WERI-Rb-1 (cell line): ENCODE measurements around the gene TTLL12.
A peak's percentile ranks its signal among the peaks of the same experiment; 100 is the strongest.

Experiments
- DNase-seq: peaks from one replicate; pipeline ENCODE4 v3.0.0-alpha.2; 2020
- H3K27ac ChIP-seq: fragments of 250-450 bp; sonication (Bioruptor Pico); 2 replicates; pipeline ENCODE4 v1.5.1; 2020; ENCODE audit warnings: mild to moderate bottlenecking, moderate library complexity
- H3K27me3 ChIP-seq: fragments of 250-450 bp; sonication (Bioruptor Pico); 2 replicates; pipeline ENCODE4 v1.5.1; 2021; ENCODE audit warnings: mild to moderate bottlenecking, low read depth, moderate library complexity; ENCODE audit not compliant: insufficient read depth, severe bottlenecking
- H3K36me3 ChIP-seq: fragments of 250-450 bp; sonication (Bioruptor Pico); 2 replicates; pipeline ENCODE4 v1.5.1; 2020; ENCODE audit warnings: mild to moderate bottlenecking, moderate library complexity
- H3K4me3 ChIP-seq: 2 replicates; pipeline ENCODE4 v1.5.1; 2011; ENCODE audit warnings: low read depth, mild to moderate bottlenecking, control low read depth, low read length
- H3K9me3 ChIP-seq: fragments of 250-450 bp; sonication (Bioruptor Pico); 2 replicates; pipeline ENCODE4 v1.5.1; 2021; ENCODE audit warnings: mild to moderate bottlenecking, moderate library complexity; ENCODE audit not compliant: severe bottlenecking
- CTCF ChIP-seq: IDR thresholded peaks from 2 replicates; pipeline ENCODE4 v1.5.1; 2011; ENCODE audit warnings: low read depth, mild to moderate bottlenecking, control low read depth, inconsistent platforms, low read length

TTLL12 gene

GRCh38 chr22:43218786-43219185 is 31.9 kb upstream of the TTLL12 start:
- Histone ChIP-seq H3K27me3 (no peaks in the 10 kb centered on the region), H3K4me3 (no peak overlapping the region), H3K9me3 (peaks cover 4% of the 10 kb centered on the region), H3K27ac (no peak overlapping the region), H3K36me3 (no peaks in the 10 kb centered on the region)
- DNase-seq, result no peak
- TF ChIP-seq CTCF, result no peak

- H3K4me3 ChIP-seq, result no peak overlapping the region
- H3K27ac ChIP-seq, result no peak overlapping the region
- no peaks in the 10 kb centered on the region for H3K36me3 ChIP-seq
- no peak for TF ChIP-seq CTCF
- H3K9me3 ChIP-seq, result no peaks in the 10 kb centered on the region
- DNase-seq, result no peak
- H3K27me3 ChIP-seq, result no peaks in the 10 kb centered on the region
Measured at GRCh38 chr22:43217285-43218030, 30.5 kb upstream of the TTLL12 start.

GRCh38 chr22:43216738-43217137 is 29.8 kb upstream of the TTLL12 start:
- Histone ChIP-seq H3K4me3 (no peak overlapping the region), H3K27ac (no peak overlapping the region), H3K27me3 (no peaks in the 10 kb centered on the region), H3K36me3 (no peaks in the 10 kb centered on the region), H3K9me3 (no peaks in the 10 kb centered on the region)
- no peak for TF ChIP-seq CTCF
- peak; percentile 44 for DNase-seq

- Histone ChIP-seq H3K4me3 (no peak overlapping the region), H3K9me3 (no peaks in the 10 kb centered on the region), H3K27me3 (no peaks in the 10 kb centered on the region), H3K36me3 (no peaks in the 10 kb centered on the region), H3K27ac (no peak overlapping the region)
- no peak for DNase-seq
- no peak for TF ChIP-seq CTCF
Measured at GRCh38 chr22:43213962-43214361, 27.0 kb upstream of the TTLL12 start.

GRCh38 chr22:43213051-43213450 is 26.1 kb upstream of the TTLL12 start:
- no peak for TF ChIP-seq CTCF
- no peak overlapping the region for H3K27ac ChIP-seq
- no peaks in the 10 kb centered on the region for H3K36me3 ChIP-seq
- H3K9me3 ChIP-seq, result no peaks in the 10 kb centered on the region
- peak; percentile 62 for DNase-seq
- no peaks in the 10 kb centered on the region for H3K27me3 ChIP-seq
- H3K4me3 ChIP-seq, result no peak overlapping the region

GRCh38 chr22:43212434-43212952 is 25.6 kb upstream of the TTLL12 start:
- H3K27ac ChIP-seq, result no peak overlapping the region
- no peak overlapping the region for H3K4me3 ChIP-seq
- no peaks in the 10 kb centered on the region for H3K9me3 ChIP-seq
- TF ChIP-seq CTCF, result no peak
- no peaks in the 10 kb centered on the region for H3K36me3 ChIP-seq
- H3K27me3 ChIP-seq, result no peaks in the 10 kb centered on the region
- DNase-seq, result no peak
